Liver (tissue), 9 donors: ENCODE results near the gene SP2. TPM values are rescaled to one million over a fixed set of nuclear protein-coding genes. Genes with fewer than 3 reads are reported as not detected.

ENCODE experiments used
- DNase-seq: peaks from one replicate; pipeline ENCODE4 v3.0.0-alpha.2; 2017; ENCODE audit warnings: low spot score
- H3K27ac ChIP-seq, 2 donors: one replicate each; pipeline ENCODE4 v1.7.0; 2013; ENCODE audit warnings: inconsistent platforms in 2 of 2, low read length in 2 of 2, control low read depth in 1 of 2, low read depth in 1 of 2, mild to moderate bottlenecking in 1 of 2
- H3K27me3 ChIP-seq, 4 donors: one replicate each; pipeline versions ENCODE4 v1.6.1 to v1.7.0; 2013; ENCODE audit warnings: low read length in 3 of 4, inconsistent platforms in 1 of 4, mild to moderate bottlenecking in 1 of 4, moderate library complexity in 1 of 4; ENCODE audit not compliant: control insufficient read depth in 4 of 4, insufficient read depth in 4 of 4
- H3K36me3 ChIP-seq, 4 donors: one replicate each; pipeline versions ENCODE4 v1.6.1 to v1.7.0; 2013; ENCODE audit warnings: low read length in 3 of 4, mild to moderate bottlenecking in 3 of 4, low read depth in 1 of 4, moderate library complexity in 1 of 4; ENCODE audit not compliant: control insufficient read depth in 4 of 4, insufficient read depth in 3 of 4
- H3K4me1 ChIP-seq, 4 donors: one replicate each; pipeline versions ENCODE4 v1.6.1 to v1.7.0; 2013; ENCODE audit warnings: low read length in 3 of 4, mild to moderate bottlenecking in 3 of 4, moderate library complexity in 1 of 4; ENCODE audit not compliant: control insufficient read depth in 4 of 4, insufficient read depth in 4 of 4
- H3K4me3 ChIP-seq, 3 donors: one replicate each; pipeline versions ENCODE4 v1.6.1 to v1.7.0; 2013; ENCODE audit warnings: low read length in 3 of 3, control low read depth in 1 of 3, low read depth in 1 of 3, mild to moderate bottlenecking in 1 of 3
- H3K9ac ChIP-seq, 2 donors: one replicate each; pipeline ENCODE4 v1.7.0; 2013; ENCODE audit warnings: low read length in 2 of 2, mild to moderate bottlenecking in 2 of 2, moderate library complexity in 2 of 2, control low read depth in 1 of 2, low read depth in 1 of 2
- H3K9me3 ChIP-seq, 4 donors: one replicate each; pipeline versions ENCODE4 v1.6.1 to v1.7.0; 2013; ENCODE audit warnings: low read length in 3 of 4; ENCODE audit not compliant: control insufficient read depth in 4 of 4
- ATF3 ChIP-seq: IDR thresholded peaks from 2 replicates; pipeline ENCODE4 v1.6.1; 2016; ENCODE audit warnings: antibody characterized with exemption
- CTCF ChIP-seq: fragments of 150-350 bp; IDR thresholded peaks from 2 replicates; pipeline ENCODE4 v1.5.1; 2017; ENCODE audit warnings: improper control_type of control experiment, low read depth, low read length; ENCODE audit not compliant: missing input control
- EGR1 ChIP-seq, 2 donors: IDR thresholded peaks; 2 replicates each; pipeline ENCODE4 v1.6.1; 2016 to 2018; ENCODE audit warnings: antibody characterized with exemption in 2 of 2, low read depth in 2 of 2
- FOXA1 ChIP-seq: IDR thresholded peaks from 2 replicates; pipeline ENCODE4 v1.6.1; 2016; ENCODE audit warnings: antibody characterized with exemption
- FOXA2 ChIP-seq: IDR thresholded peaks from 2 replicates; pipeline ENCODE4 v1.6.1; 2016; ENCODE audit warnings: antibody characterized with exemption
- HNF4A ChIP-seq, 2 donors: conservative IDR thresholded peaks; 2 replicates each; pipeline ENCODE4 v1.6.1; 2016; ENCODE audit warnings: antibody characterized with exemption in 2 of 2, mild to moderate bottlenecking in 2 of 2
- HNF4G ChIP-seq: IDR thresholded peaks from 2 replicates; pipeline ENCODE4 v1.6.1; 2016; ENCODE audit warnings: antibody characterized with exemption
- JUND ChIP-seq, 2 donors: IDR thresholded peaks; 2 replicates each; pipeline ENCODE4 v1.6.1; 2016; ENCODE audit warnings: antibody characterized with exemption in 2 of 2
- MAX ChIP-seq: IDR thresholded peaks from 2 replicates; pipeline ENCODE4 v1.6.1; 2016; ENCODE audit warnings: antibody characterized with exemption
- NR2F2 ChIP-seq: IDR thresholded peaks from 2 replicates; pipeline ENCODE4 v1.6.1; 2016; ENCODE audit warnings: antibody characterized with exemption
- RXRA ChIP-seq, 2 donors: IDR thresholded peaks; 2 replicates each; pipeline ENCODE4 v1.6.1; 2017 to 2018; ENCODE audit warnings: antibody characterized with exemption in 2 of 2, mild to moderate bottlenecking in 1 of 2
- YY1 ChIP-seq: IDR thresholded peaks from 2 replicates; pipeline ENCODE4 v1.6.1; 2016; ENCODE audit warnings: antibody characterized with exemption, mild to moderate bottlenecking
- ZBTB33 ChIP-seq: IDR thresholded peaks from 2 replicates; pipeline ENCODE4 v1.6.1; 2016; ENCODE audit warnings: antibody characterized with exemption
- WGBS: extraction: QIAGEN DNeasy Blood & Tissue Kit; methylation state at CpG from one replicate; pipeline ENCODE4 v1.1.7; 2013; 5-methylcytosine and 5-hydroxymethylcytosine counted together
- polyA plus RNA-seq, 2 donors: library from polyadenylated mRNA; stranded (reverse) in 1 of 2; unstranded in 1 of 2; fragments of 200-250 nt in 1 of 2; fragments of >200 nt in 1 of 2; fragmentation: Nextera tagmentation in 1 of 2; extraction: Ambion mirVana in 1 of 2; gene quantifications; one replicate each; pipeline versions ENCODE4 v1.2.1 to v1.2.3, GENCODE V29; 2013 to 2015
- total RNA-seq, 2 donors: library from RNA; depleted of rRNA; stranded (reverse); fragments of >200 nt; gene quantifications; one replicate each; pipeline ENCODE4 v1.2.3, GENCODE V29; 2014
- donor health status: healthy.
- donor health status: healthy.
- donor health status: healthy.
- donor health status: healthy.
- donor health status: healthy.

The SP2 gene
- total and polyA plus RNA-seq, 4 donors, result 2.2 to 5.7 (median 3.8) TPM

DNA sequence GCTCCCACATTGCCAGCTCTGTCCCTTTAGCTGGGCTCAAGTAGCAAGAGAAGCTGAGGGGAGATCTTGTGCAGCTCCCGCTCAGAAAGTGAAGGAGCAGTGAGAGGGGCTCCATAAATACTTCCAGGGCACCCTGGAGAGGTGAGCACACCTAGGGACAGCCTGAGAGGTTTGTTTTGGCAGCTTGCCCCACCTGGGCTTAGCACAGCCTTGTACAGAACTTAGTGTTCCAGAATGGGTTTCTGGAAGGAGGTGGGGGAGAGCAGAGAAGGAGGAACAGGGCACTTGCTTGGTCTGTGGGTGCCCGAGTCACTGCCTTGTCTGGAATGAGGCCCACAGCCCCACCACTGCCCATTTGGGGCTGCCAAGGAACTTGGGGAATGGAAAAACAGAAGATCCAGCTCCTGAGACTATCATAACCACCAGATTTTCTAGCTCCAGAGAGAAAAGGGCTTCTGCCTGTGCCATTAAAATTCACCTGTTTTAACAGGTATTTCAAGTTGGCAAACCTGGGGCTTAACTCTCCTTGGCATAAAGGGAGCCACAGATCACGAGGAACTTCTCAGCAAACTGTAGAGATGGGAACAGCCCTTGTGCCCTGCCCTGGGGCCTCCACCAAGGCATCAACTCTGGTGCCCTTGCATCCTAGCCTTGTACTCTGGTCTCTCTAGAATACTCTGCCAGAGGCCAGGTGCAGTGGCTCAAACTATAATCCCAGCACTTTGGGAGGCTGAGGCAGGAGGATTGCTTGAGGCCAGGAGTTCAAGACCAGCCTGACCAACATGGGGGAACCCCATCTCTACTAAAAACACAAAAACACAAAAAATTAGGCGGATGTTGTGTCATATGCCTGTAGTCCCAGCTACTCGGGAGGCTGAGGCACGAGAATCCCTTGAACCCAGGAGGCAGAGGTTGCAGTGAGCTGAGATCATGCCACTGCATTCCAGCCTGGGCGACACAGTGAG is 59.7 kb downstream of the SP2 start:
- peak overlapping the region in 1 of 2 donors; percentile 28 for H3K9ac ChIP-seq

DNA sequence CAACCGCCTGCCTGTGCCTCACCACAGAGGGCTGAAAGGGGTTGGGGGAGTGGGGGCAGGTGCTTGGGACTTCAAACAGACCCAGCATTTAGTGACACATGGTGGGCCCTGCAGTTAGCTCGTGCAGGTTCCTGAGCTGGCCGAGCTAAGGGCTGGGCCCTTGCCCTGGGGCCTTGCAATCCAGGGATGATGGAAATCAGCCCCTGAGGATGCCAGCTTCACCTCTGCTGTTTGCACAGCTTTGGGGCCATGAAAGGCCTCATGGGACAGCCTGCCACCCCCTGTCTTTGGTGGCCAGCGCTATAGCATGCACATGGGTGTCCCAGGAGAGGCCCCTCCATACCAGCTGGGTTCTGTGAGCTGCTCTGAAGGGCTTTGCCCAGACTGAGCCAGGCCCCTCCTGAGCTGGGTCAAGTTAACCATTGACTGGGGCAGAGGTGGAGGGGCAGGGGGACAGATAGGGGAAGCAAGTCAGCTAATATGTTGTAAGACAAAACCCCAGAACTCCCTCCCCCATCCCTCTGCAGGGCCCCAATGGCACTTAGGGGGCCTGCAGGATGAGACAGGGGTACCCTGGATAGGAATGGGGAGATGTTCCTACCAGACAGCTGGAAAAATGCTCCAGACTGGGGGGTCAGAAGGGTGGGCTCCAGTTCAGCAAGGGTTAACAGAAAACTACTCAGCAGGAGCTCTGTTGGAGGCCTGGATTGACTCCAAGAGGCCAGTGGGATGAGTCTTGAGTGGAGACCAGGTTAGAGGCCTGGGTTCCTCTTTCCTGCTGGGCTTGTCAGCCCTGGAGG is 61.0 kb downstream of the SP2 start:
- H3K9ac ChIP-seq, result no peak overlapping the region
- H3K4me3 ChIP-seq, result no peak overlapping the region
- TF ChIP-seq HNF4G, result no peak
- no peak for TF ChIP-seq NR2F2
- no peak for TF ChIP-seq MAX
- TF ChIP-seq HNF4A (conservative IDR thresholded peaks at IDR 0.05), result no peak
- TF ChIP-seq ZBTB33, result no peak
- TF ChIP-seq EGR1 (IDR thresholded peaks at IDR 0.05; ENCODE audit: low read depth in 2 of 2), result no peak
- TF ChIP-seq FOXA2, result no peak
- no peak for TF ChIP-seq FOXA1
- TF ChIP-seq JUND (IDR thresholded peaks at IDR 0.05), result no peak
- TF ChIP-seq CTCF, result no peak
- no peak for TF ChIP-seq YY1
- TF ChIP-seq RXRA (IDR thresholded peaks at IDR 0.05), result no peak

More for the DNA sequence above, 59.7 kb downstream of the SP2 start:
- Histone ChIP-seq H3K4me1 (peaks cover 17 to 43% (median 36%) of the 10 kb centered on the region in 4 donors), H3K27ac (peak overlapping the region in 1 of 2 donors; percentile 29), H3K27me3 (no peaks in the 10 kb centered on the region), H3K4me3 (no peak overlapping the region), H3K36me3 (no peaks in the 10 kb centered on the region), H3K9me3 (no peaks in the 10 kb centered on the region)
- no peak for DNase-seq
- 74% methylated on average over 7 of the region's 7 CpGs for WGBS
- TF ChIP-seq HNF4A (conservative IDR thresholded peaks at IDR 0.05), result no peak
- TF ChIP-seq FOXA2, result no peak
- TF ChIP-seq MAX, result no peak
- no peak for TF ChIP-seq CTCF
- TF ChIP-seq EGR1 (IDR thresholded peaks at IDR 0.05; ENCODE audit: low read depth in 2 of 2), result no peak
- TF ChIP-seq ATF3, result no peak

More for the DNA sequence above, 61.0 kb downstream of the SP2 start:
- DNase-seq, result peak; percentile 51
- Histone ChIP-seq H3K36me3 (no peaks in the 10 kb centered on the region), H3K4me1 (peaks cover 13 to 38% (median 28%) of the 10 kb centered on the region in 4 donors), H3K27me3 (no peaks in the 10 kb centered on the region), H3K27ac (peak overlapping the region in 1 of 2 donors; percentile 0), H3K9me3 (no peaks in the 10 kb centered on the region)
- WGBS, result 53% methylated on average over 4 of the region's 4 CpGs
